ENCODE data around the gene RHOV.

GRCh38 chr15:40877694-40878093 lies 3.7 kb upstream of the RHOV start:
- TF ChIP-seq CTCF (IDR thresholded peaks at IDR 0.05) (no peak), POLR2A (IDR thresholded peaks at IDR 0.05) (no peak)
